H1 (cell line): ENCODE measurements around the gene PRCD. TPM values are rescaled to one million over a fixed set of nuclear protein-coding genes. Genes with fewer than 3 reads are reported as not detected.

Experiments used
- CTCF ChIA-PET: fragments of 300-600 bp; sonication (Branson Sonifier 250); formaldehyde crosslinking; loops from one replicate; lab custom pipeline; 2021; ENCODE audit not compliant: partially characterized antibody; lab: Charles Lee
- POLR2A ChIA-PET: fragments of 300-600 bp; sonication (Branson Sonifier 250); formaldehyde crosslinking; loops from one replicate; lab custom pipeline; 2021; ENCODE audit warnings: inconsistent platforms; ENCODE audit not compliant: partially characterized antibody; lab: Charles Lee
- DNase-seq, 2 experiments: peaks; one replicate each; pipeline versions ENCODE4 v3.0.0 to v3.0.0-alpha.2; 2010 to 2022; ENCODE audit warnings: low spot score in 2 of 2, low read depth in 1 of 2, mixed read lengths in 1 of 2
- FAIRE-seq: peaks from 2 replicates; lab custom pipeline; 2011; peaks lifted over from hg19 to GRCh38; lab: Jason Lieb, UNC
- H2AFZ ChIP-seq: 2 replicates; pipeline ENCODE4 v1.8.1; 2012; ENCODE audit warnings: low read length, inconsistent platforms
- H2AK5ac ChIP-seq: 2 replicates; pipeline ENCODE4 v1.6.1; 2013; ENCODE audit warnings: low read depth, low read length
- H2BK120ac ChIP-seq: replicated peaks from 2 replicates; pipeline ENCODE3; 2013; ENCODE audit warnings: low read depth, low read length, inconsistent platforms
- H2BK12ac ChIP-seq: 2 replicates; pipeline ENCODE4 v1.6.1; 2013; ENCODE audit warnings: low read depth, low read length
- H2BK15ac ChIP-seq: 2 replicates; pipeline ENCODE4 v1.6.1; 2013; ENCODE audit warnings: low read length
- H2BK20ac ChIP-seq: 2 replicates; pipeline ENCODE4 v1.6.1; 2013; ENCODE audit warnings: low read length
- H2BK5ac ChIP-seq: 2 replicates; pipeline ENCODE4 v1.6.1; 2013; ENCODE audit warnings: low read depth, low read length
- H3K14ac ChIP-seq: 2 replicates; pipeline ENCODE4 v1.6.1; 2013; ENCODE audit warnings: inconsistent platforms; ENCODE audit not compliant: insufficient read length
- H3K18ac ChIP-seq: 2 replicates; pipeline ENCODE4 v1.6.1; 2013; ENCODE audit warnings: low read length; ENCODE audit errors: extremely low read depth
- H3K23ac ChIP-seq: 2 replicates; pipeline ENCODE4 v1.6.1; 2013; ENCODE audit warnings: inconsistent platforms; ENCODE audit not compliant: insufficient read length
- H3K23me2 ChIP-seq: 2 replicates; pipeline ENCODE4 v1.6.1; 2013; ENCODE audit warnings: low read depth, low read length
- H3K27ac ChIP-seq: 2 replicates; pipeline ENCODE4 v1.6.1; 2011; ENCODE audit warnings: low read depth, low read length, inconsistent platforms
- H3K27me3 ChIP-seq, 4 experiments: replicated peaks in 1 of 4; 1 replicate in 1 of 4; 2 replicates in 3 of 4; pipeline versions ENCODE4 v1.6.1 to v1.8.1; 2011 to 2013; ENCODE audit warnings: low read length in 3 of 4, mild to moderate bottlenecking in 3 of 4, inconsistent platforms in 2 of 4, mixed read lengths in 2 of 4, moderate library complexity in 1 of 4; ENCODE audit not compliant: control insufficient read depth in 3 of 4, insufficient read depth in 3 of 4; ENCODE audit errors: extremely low read depth in 1 of 4
- H3K36me3 ChIP-seq, 4 experiments: 2 replicates each; pipeline versions ENCODE4 v1.6.1 to v1.8.1; 2011 to 2013; ENCODE audit warnings: mild to moderate bottlenecking in 4 of 4, low read length in 3 of 4, moderate library complexity in 2 of 4, control low read depth in 1 of 4, inconsistent platforms in 1 of 4; ENCODE audit not compliant: insufficient read depth in 4 of 4, control insufficient read depth in 2 of 4
- H3K4ac ChIP-seq: replicated peaks from 2 replicates; pipeline ENCODE3; 2013; ENCODE audit warnings: low read length, low read depth, mixed read lengths, inconsistent platforms; ENCODE audit not compliant: insufficient read length
- H3K4me1 ChIP-seq, 4 experiments: replicated peaks in 1 of 4; 1 replicate in 1 of 4; 2 replicates in 3 of 4; pipeline versions ENCODE4 v1.6.1 to v1.8.1; 2011 to 2013; ENCODE audit warnings: low read length in 3 of 4, inconsistent platforms in 2 of 4, mixed read lengths in 1 of 4; ENCODE audit not compliant: insufficient read depth in 4 of 4, control insufficient read depth in 3 of 4
- H3K4me2 ChIP-seq, 2 experiments: 2 replicates each; pipeline versions ENCODE4 v1.6.1 to v1.8.1; 2011 to 2013; ENCODE audit warnings: low read depth in 2 of 2, low read length in 2 of 2, control low read depth in 1 of 2, inconsistent platforms in 1 of 2, mild to moderate bottlenecking in 1 of 2; ENCODE audit not compliant: insufficient read depth in 1 of 2
- H3K4me3 ChIP-seq, 4 experiments: fragments of 200-600, 300-600 bp in 1 of 4; sonication (generic), shearing (Covaris generic), sonication (Bioruptor Twin) in 1 of 4; 2 replicates each; pipeline versions ENCODE4 v1.5.1 to v1.8.1; 2011 to 2016; ENCODE audit warnings: low read length in 4 of 4, low read depth in 3 of 4, control low read depth in 2 of 4, inconsistent platforms in 2 of 4, mild to moderate bottlenecking in 2 of 4, mixed read lengths in 1 of 4, moderate library complexity in 1 of 4; ENCODE audit not compliant: insufficient read depth in 2 of 4; ENCODE audit errors: extremely low read depth in 1 of 4
- H3K56ac ChIP-seq: replicated peaks from 2 replicates; pipeline ENCODE3; 2013; ENCODE audit warnings: low read depth, mild to moderate bottlenecking, mixed read lengths, low read length, inconsistent platforms; ENCODE audit not compliant: insufficient read length
- H3K79me1 ChIP-seq: 2 replicates; pipeline ENCODE4 v1.6.1; 2013; ENCODE audit warnings: low read depth, low read length, control low read depth
- H3K79me2 ChIP-seq, 2 experiments: 2 replicates each; pipeline versions ENCODE4 v1.6.1 to v1.8.1; 2012 to 2013; ENCODE audit warnings: low read length in 2 of 2, mild to moderate bottlenecking in 2 of 2, inconsistent platforms in 1 of 2; ENCODE audit not compliant: insufficient read depth in 2 of 2, control insufficient read depth in 1 of 2
- H3K9ac ChIP-seq, 4 experiments: replicated peaks in 1 of 4; 1 replicate in 1 of 4; 2 replicates in 3 of 4; pipeline versions ENCODE4 v1.6.1 to v1.8.1; 2011 to 2013; ENCODE audit warnings: low read depth in 3 of 4, low read length in 3 of 4, control low read depth in 2 of 4, mild to moderate bottlenecking in 2 of 4, moderate library complexity in 2 of 4, inconsistent platforms in 1 of 4; ENCODE audit errors: extremely low read depth in 1 of 4
- H3K9me3 ChIP-seq, 2 experiments: 2 replicates each; pipeline versions ENCODE4 v1.6.1 to v1.8.1; 2012 to 2013; ENCODE audit warnings: mild to moderate bottlenecking in 2 of 2, moderate library complexity in 2 of 2, control low read depth in 1 of 2, inconsistent platforms in 1 of 2, low read depth in 1 of 2, low read length in 1 of 2, mixed read lengths in 1 of 2; ENCODE audit not compliant: insufficient read depth in 2 of 2
- H4K20me1 ChIP-seq, 2 experiments: replicated peaks in 1 of 2; 2 replicates each; pipeline versions ENCODE3 to v1.8.1; 2011 to 2013; ENCODE audit warnings: inconsistent platforms in 2 of 2, low read length in 2 of 2, mild to moderate bottlenecking in 1 of 2; ENCODE audit not compliant: insufficient read depth in 2 of 2, control insufficient read depth in 1 of 2
- H4K5ac ChIP-seq: 2 replicates; pipeline ENCODE4 v1.6.1; 2013; ENCODE audit warnings: low read length, low read depth, mixed read lengths, inconsistent platforms; ENCODE audit not compliant: insufficient read length
- H4K8ac ChIP-seq: 2 replicates; pipeline ENCODE4 v1.8.0; 2013; ENCODE audit warnings: mild to moderate bottlenecking, moderate library complexity, low read length, inconsistent platforms; ENCODE audit not compliant: insufficient read depth; ENCODE audit errors: extremely low read depth
- H4K91ac ChIP-seq: replicated peaks from 2 replicates; pipeline ENCODE3; 2013; ENCODE audit warnings: low read length, mixed read lengths, inconsistent platforms; ENCODE audit not compliant: insufficient read length
- CHD2 ChIP-seq: IDR thresholded peaks from 2 replicates; pipeline ENCODE4 v1.6.1; 2012; ENCODE audit warnings: low read length, improper control_type of control experiment
- KDM1A ChIP-seq: fragments of 200-600, 300-600 bp; sonication (generic); IDR thresholded peaks from 2 replicates; pipeline ENCODE4 v1.7.1; 2016; ENCODE audit warnings: mild to moderate bottlenecking, low read length, borderline replicate concordance
- WGBS, 2 experiments: shearing (Covaris generic) in 1 of 2; methylation state at CpG; one replicate each; pipeline versions ENCODE4 v1.1.6 to v1.1.7; 2013 to 2015; ENCODE audit warnings: low lambda C conversion rate in 2 of 2, mixed read lengths in 2 of 2, inconsistent platforms in 1 of 2, low coverage in 1 of 2, missing lambda C conversion rate in 1 of 2; ENCODE audit not compliant: insufficient replicate concordance in 2 of 2, insufficient coverage in 1 of 2, insufficient read length in 1 of 2; ENCODE audit errors: extremely low coverage in 1 of 2, missing lambda C conversion rate in 1 of 2; 5-methylcytosine and 5-hydroxymethylcytosine counted together
- polyA plus RNA-seq, 7 experiments: library from polyadenylated mRNA; depleted of rRNA in 3 of 7; stranded (reverse) in 5 of 7; unstranded in 2 of 7; fragments of >200 nt in 5 of 7; fragments of 200-250 nt in 2 of 7; gene quantifications; 1 replicate in 5 of 7; 2 replicates in 1 of 7; 4 replicates in 1 of 7; pipeline versions ENCODE4 v1.2.1 to v1.2.3, GENCODE V29; 2011 to 2013; ENCODE audit warnings: missing spikeins in 2 of 7, mixed read lengths in 2 of 7
- total RNA-seq: library from RNA; stranded (reverse); fragmentation: NEBNext Ultra II Directional; extraction: Animal tissue kit (Norgen Biotek cat#: 25700); gene quantifications from 2 replicates; pipeline ENCODE4 v1.2.1, GENCODE V29; 2021

Gene PRCD
- total and polyA plus RNA-seq, 2 of the 8 experiments (the other 6 are each of a cell fraction or from before 2014, with no cell fraction given): 0.77 to 2.1 TPM

DNA sequence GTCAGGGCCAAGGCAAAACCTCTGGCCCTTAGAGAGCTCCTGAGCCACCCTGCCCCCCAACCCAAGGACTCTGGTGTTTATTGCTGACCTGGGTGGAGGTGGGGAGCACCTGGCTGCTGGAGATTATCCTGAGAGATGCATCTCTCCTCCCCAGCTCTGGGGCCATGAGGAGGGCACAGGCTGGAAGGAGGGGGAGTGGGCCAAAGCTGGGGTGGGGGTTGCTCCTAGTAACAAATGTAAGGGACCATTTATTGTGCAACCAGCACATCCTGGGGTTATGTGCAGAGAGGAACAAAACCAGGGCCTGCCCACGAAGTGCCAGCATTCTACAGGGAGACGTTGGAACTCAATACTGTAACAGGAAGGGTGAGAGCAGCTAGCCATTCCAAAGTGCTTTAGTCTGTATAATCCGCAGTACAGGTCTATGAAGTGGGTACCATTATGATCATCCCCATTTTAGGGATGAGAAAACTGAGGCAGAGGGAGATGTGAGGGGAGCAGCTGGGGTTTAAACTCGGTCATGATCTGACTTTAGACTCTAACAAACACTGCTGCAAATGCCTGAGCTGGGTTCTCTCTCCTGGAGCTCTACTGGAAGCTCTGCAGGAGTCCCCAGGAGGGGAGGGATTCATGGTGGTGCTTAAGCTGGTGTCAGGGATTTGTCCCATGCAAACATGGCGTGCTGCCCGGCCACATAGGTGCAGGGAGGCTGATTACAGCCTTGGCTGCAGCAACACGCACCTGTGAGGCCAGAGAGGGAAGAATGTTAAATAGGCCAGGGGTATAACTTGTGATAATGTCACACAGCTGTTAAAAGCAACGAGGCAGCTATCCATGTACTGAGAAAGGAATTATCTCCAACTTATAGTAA, 37.3 kb upstream of the PRCD start:
- peaks cover 11 to 38% (median 29%) of the 10 kb centered on the region in 4 experiments for H3K4me1 ChIP-seq
- H3K27me3 ChIP-seq: peaks cover 0 to 6% (median 4%) of the 10 kb centered on the region in 4 experiments; a peak in 5 of 7 replicates
- no peak for FAIRE-seq
- no peak overlapping the region for H3K9ac ChIP-seq
- no peak overlapping the region for H2BK120ac ChIP-seq
- H3K4me2 ChIP-seq: peak overlapping the region in 1 of 2 experiments; percentile 85; a peak in 1 of 4 replicates
- H3K79me2 ChIP-seq: peaks cover 0 to 6% of the 10 kb centered on the region in 2 experiments; a peak in 2 of 4 replicates
- H2BK20ac ChIP-seq: peak overlapping the region; percentile 93; the same call in 1 of the 2 replicates
- peaks cover 3 to 10% of the 10 kb centered on the region in 2 experiments for H4K20me1 ChIP-seq
- 85% methylated on average over 8 of the region's 8 CpGs; no CpG with 5 or more reads in 1 of the 2 experiments for WGBS, 2 experiments
- no peak overlapping the region for H3K27ac ChIP-seq
- H3K4me3 ChIP-seq: no peak overlapping the region
- ChIA-PET CTCF (interaction anchor here (0.9 to 20.2 kb wide), 16 partner anchors 9 to 112 kb away, joined by 3 to 446 read pairs (median 9); partner anchors contain the start of genes AANAT and UBE2O), POLR2A (interaction anchor here (0.7 to 3.8 kb wide), 5 partner anchors 36 to 704 kb away, joined by 3 to 15 read pairs (median 3); no protein-coding TSS in a partner anchor)
- H2BK12ac ChIP-seq: peak overlapping the region; percentile 39; the same call in 1 of the 2 replicates
- 0 out of 2 replicates have a peak overlapping the region, but pooled peaks have one; percentile 95 for H2BK15ac ChIP-seq
- H3K79me1 ChIP-seq: peaks cover 3% of the 10 kb centered on the region; the same call in 1 of the 2 replicates
- no peak for DNase-seq
- H2AK5ac ChIP-seq: peak overlapping the region; percentile 8; the same call in 1 of the 2 replicates
- H3K23ac ChIP-seq: no peak overlapping the region
- H3K18ac ChIP-seq: peak overlapping the region; percentile 32
- H4K5ac ChIP-seq: no peak overlapping the region
- no peak overlapping the region for H4K8ac ChIP-seq
- peak; percentile 70; the same call in 1 of the 2 replicates for TF ChIP-seq KDM1A
- TF ChIP-seq CHD2: no peak
- no peak overlapping the region for H3K56ac ChIP-seq
- no peak overlapping the region for H3K4ac ChIP-seq
- H3K36me3 ChIP-seq: no peaks in the 10 kb centered on the region
- no peak overlapping the region for H2AFZ ChIP-seq
- H3K23me2 ChIP-seq: peaks cover 7% of the 10 kb centered on the region; the same call in 1 of the 2 replicates
- no peak overlapping the region for H4K91ac ChIP-seq
- H3K14ac ChIP-seq: no peak overlapping the region
- H3K9me3 ChIP-seq: no peaks in the 10 kb centered on the region
- H2BK5ac ChIP-seq: no peak overlapping the region
